Sigmoid colon (tissue), 4 donors: ENCODE data around the gene TBX20.
"Not testable (repeated sequence)": the region's sequence is repeated elsewhere in the genome, so short reads cannot be mapped to it uniquely, and the experiment has no call there.

Source experiments
- CTCF ChIP-seq, 4 experiments: fragments of 450-650 bp in 3 of 4; fragments of 200-600 bp in 1 of 4; IDR thresholded peaks; one replicate each; pipeline ENCODE4 v1.5.1; 2016 to 2019; ENCODE audit warnings: antibody characterized with exemption in 4 of 4, mild to moderate bottlenecking in 3 of 4, moderate library complexity in 2 of 4
- EP300 ChIP-seq, 4 donors: sonication (generic); formaldehyde crosslinking; IDR thresholded peaks; one replicate each; pipeline ENCODE4 v1.6.1; 2017; ENCODE audit warnings: antibody characterized with exemption in 4 of 4
- POLR2A ChIP-seq, 2 donors: fragments of 450-650 bp; IDR thresholded peaks; one replicate each; pipeline ENCODE4 v1.6.1; 2016; ENCODE audit warnings: antibody characterized with exemption in 2 of 2, mild to moderate bottlenecking in 2 of 2, moderate library complexity in 2 of 2
- POLR2AphosphoS5 ChIP-seq, 4 donors: sonication (generic); formaldehyde crosslinking; IDR thresholded peaks; one replicate each; pipeline ENCODE4 v1.6.1; 2017; ENCODE audit warnings: antibody characterized with exemption in 4 of 4

GRCh38 chr7:35216033-35216432 lies 37.9 kb downstream of the TBX20 start:
- TF ChIP-seq POLR2A, CTCF, POLR2AphosphoS5, EP300 (IDR thresholded peaks at IDR 0.05): not testable (repeated sequence)
